ENCODE data around the gene DEK. TPM values are rescaled to one million over a fixed set of nuclear protein-coding genes. Genes with fewer than 3 reads are reported as not detected.

Gene DEK
- total RNA-seq, 2 experiments from 2014 or later = 52.7 to 56.7 TPM

DNA sequence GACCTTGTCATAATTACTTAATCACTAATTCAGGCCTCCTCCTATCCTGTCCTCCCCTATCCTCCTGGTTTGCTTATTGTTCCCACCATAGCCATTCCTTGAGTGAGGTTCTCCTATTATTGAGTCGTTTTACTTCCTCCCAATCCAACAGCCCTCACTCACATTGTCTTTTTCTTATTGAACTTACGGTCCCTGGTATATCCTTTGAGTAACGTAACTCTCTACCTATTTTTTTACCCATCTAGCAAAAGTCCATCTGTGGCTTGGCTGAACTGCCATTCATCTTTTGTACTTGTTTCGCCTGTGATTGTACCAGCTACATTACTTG, 43.1 kb downstream of the DEK start:
- H3K27ac Mint-ChIP-seq = peak overlapping the region; percentile 15
- CTCF ChIA-PET = no interaction called here
- H3K4me3 Mint-ChIP-seq = no peak overlapping the region

DNA sequence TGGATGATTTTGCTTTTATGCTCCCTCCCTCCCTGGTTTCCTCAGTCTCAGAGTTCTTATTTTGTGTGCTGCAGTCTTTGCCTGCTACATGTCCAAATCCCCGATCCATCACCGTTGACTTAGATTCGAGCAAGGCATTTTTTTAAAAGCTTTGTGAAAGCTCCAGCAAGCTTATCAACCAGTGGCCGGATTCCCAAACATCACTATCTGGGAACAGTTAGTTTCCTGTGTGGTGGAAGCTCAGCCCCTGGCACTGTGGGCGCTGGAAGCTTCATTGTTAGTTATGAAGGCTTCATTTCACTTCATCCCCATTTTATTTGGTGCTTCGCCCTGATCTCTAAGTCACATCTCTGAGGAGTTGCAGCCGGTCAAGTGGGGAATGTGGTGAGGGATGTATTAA, 44.7 kb downstream of the DEK start:
- Mint-ChIP-seq H3K4me3 (no peak overlapping the region), H3K27ac (peak overlapping the region; percentile 4), H3K27me3 (no peaks in the 10 kb centered on the region), H3K9me3 (no peaks in the 10 kb centered on the region), H3K4me1 (ENCODE audit: low read depth) (no peaks in the 10 kb centered on the region), H3K36me3 (ENCODE audit: low read depth) (peaks cover 76% of the 10 kb centered on the region)
- ChIA-PET POLR2A (no interaction called here), CTCF (no interaction called here)
- Histone ChIP-seq H3K4me1 (ENCODE audit: insufficient read depth, low read length) (no peaks in the 10 kb centered on the region), H3K27ac (ENCODE audit: low read depth in 1 of 2, low read length in 2 of 2) (no peak overlapping the region), H3K36me3 (ENCODE audit: insufficient read depth, low read length) (peaks cover 31% of the 10 kb centered on the region), H3K9me3 (ENCODE audit: control insufficient read depth in 1 of 2, insufficient read depth in 1 of 2, low read length in 2 of 2) (no peaks in the 10 kb centered on the region), H3K27me3 (ENCODE audit: control insufficient read depth in 1 of 2, insufficient read depth in 2 of 2, low read length in 2 of 2) (no peaks in the 10 kb centered on the region), H3K4me3 (ENCODE audit: low read length) (no peak overlapping the region)
- no peak for DNase-seq
- ATAC-seq (ENCODE audit: poor library complexity) = no peak
- intact Hi-C loops (cut with DNase I, micrococcal nuclease) = no loop called here
- no peak for TF ChIP-seq CTCF (IDR thresholded peaks at IDR 0.05)

More for the DNA sequence above, 43.1 kb downstream of the DEK start:
- DNase-seq (no peak), ATAC-seq (ENCODE audit: poor library complexity) (no peak)
- peaks cover 35% of the 10 kb centered on the region for H3K36me3 ChIP-seq (ENCODE audit: insufficient read depth, low read length)
- no peak overlapping the region for H3K27ac ChIP-seq (ENCODE audit: low read depth in 1 of 2, low read length in 2 of 2)
- no peak overlapping the region for H3K4me3 ChIP-seq (ENCODE audit: low read length)
- H3K27me3 Mint-ChIP-seq = no peaks in the 10 kb centered on the region
- no peaks in the 10 kb centered on the region for H3K9me3 Mint-ChIP-seq
- POLR2A ChIA-PET = no interaction called here
- H3K36me3 Mint-ChIP-seq (ENCODE audit: low read depth) = peaks cover 81% of the 10 kb centered on the region
- intact Hi-C loops (cut with DNase I, micrococcal nuclease) = no loop called here
- H3K27me3 ChIP-seq (ENCODE audit: control insufficient read depth in 1 of 2, insufficient read depth in 2 of 2, low read length in 2 of 2) = no peaks in the 10 kb centered on the region
- no peaks in the 10 kb centered on the region for H3K4me1 Mint-ChIP-seq (ENCODE audit: low read depth)
- no peaks in the 10 kb centered on the region for H3K9me3 ChIP-seq (ENCODE audit: control insufficient read depth in 1 of 2, insufficient read depth in 1 of 2, low read length in 2 of 2)
- TF ChIP-seq CTCF (IDR thresholded peaks at IDR 0.05) = no peak
- no peaks in the 10 kb centered on the region for H3K4me1 ChIP-seq (ENCODE audit: insufficient read depth, low read length)

DNA sequence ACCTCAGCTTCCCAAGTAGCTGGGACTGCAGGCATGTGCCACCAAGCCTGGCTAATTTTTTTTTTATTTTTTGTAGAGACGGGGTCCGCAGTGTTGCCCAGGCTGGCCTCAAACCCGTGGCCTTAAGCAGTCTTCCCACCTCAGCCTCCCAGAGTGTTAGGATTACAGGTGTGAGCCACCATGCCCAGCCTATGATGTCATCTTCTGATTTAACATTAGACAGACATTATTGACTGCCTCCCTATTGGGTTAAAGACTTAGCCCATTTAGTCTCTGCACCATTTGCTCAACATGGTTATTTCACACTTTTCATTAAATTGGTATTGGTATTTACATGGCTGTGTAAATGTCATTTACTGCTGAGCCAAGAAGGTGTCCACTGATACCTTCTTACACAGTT, 46.1 kb downstream of the DEK start:
- Histone ChIP-seq H3K27me3 (ENCODE audit: control insufficient read depth in 1 of 2, insufficient read depth in 2 of 2, low read length in 2 of 2) (no peaks in the 10 kb centered on the region), H3K36me3 (ENCODE audit: insufficient read depth, low read length) (peaks cover 25% of the 10 kb centered on the region), H3K9me3 (ENCODE audit: control insufficient read depth in 1 of 2, insufficient read depth in 1 of 2, low read length in 2 of 2) (no peaks in the 10 kb centered on the region), H3K4me3 (ENCODE audit: low read length) (no peak overlapping the region), H3K4me1 (ENCODE audit: insufficient read depth, low read length) (peaks cover 7% of the 10 kb centered on the region), H3K27ac (ENCODE audit: low read depth in 1 of 2, low read length in 2 of 2) (no peak overlapping the region)
- TF ChIP-seq CTCF (IDR thresholded peaks at IDR 0.05) = no peak
- Mint-ChIP-seq H3K27ac (no peak overlapping the region), H3K4me3 (no peak overlapping the region), H3K27me3 (no peaks in the 10 kb centered on the region), H3K36me3 (ENCODE audit: low read depth) (peaks cover 78% of the 10 kb centered on the region), H3K9me3 (no peaks in the 10 kb centered on the region), H3K4me1 (ENCODE audit: low read depth) (peaks cover 11% of the 10 kb centered on the region)
- ATAC-seq (ENCODE audit: poor library complexity) = no peak
- POLR2A ChIA-PET = interaction anchor here (0.7 kb wide), 1 partner anchor 91 kb away, joined by 3 read pairs; no protein-coding TSS in a partner anchor
- intact Hi-C loops (cut with DNase I, micrococcal nuclease) = no loop called here
- no peak for DNase-seq
- CTCF ChIA-PET = no interaction called here

Measured in CD4-positive, alpha-beta T cell (primary cell).